GM19099 (cell line): Measurements from ENCODE around the gene SLAMF1.
A peak's percentile ranks its signal among the peaks of the same experiment; 100 is the strongest.

Experiments used
- POLR2A ChIP-seq: IDR thresholded peaks from 3 replicates; pipeline ENCODE4 v1.6.1; 2011; ENCODE audit warnings: low read depth; ENCODE audit not compliant: insufficient read length; ENCODE audit errors: extremely low read depth

SLAMF1 gene

GRCh38 chr1:160607672-160608032, 39.2 kb downstream of the SLAMF1 start:
- peak; percentile 11 for TF ChIP-seq POLR2A

DNA sequence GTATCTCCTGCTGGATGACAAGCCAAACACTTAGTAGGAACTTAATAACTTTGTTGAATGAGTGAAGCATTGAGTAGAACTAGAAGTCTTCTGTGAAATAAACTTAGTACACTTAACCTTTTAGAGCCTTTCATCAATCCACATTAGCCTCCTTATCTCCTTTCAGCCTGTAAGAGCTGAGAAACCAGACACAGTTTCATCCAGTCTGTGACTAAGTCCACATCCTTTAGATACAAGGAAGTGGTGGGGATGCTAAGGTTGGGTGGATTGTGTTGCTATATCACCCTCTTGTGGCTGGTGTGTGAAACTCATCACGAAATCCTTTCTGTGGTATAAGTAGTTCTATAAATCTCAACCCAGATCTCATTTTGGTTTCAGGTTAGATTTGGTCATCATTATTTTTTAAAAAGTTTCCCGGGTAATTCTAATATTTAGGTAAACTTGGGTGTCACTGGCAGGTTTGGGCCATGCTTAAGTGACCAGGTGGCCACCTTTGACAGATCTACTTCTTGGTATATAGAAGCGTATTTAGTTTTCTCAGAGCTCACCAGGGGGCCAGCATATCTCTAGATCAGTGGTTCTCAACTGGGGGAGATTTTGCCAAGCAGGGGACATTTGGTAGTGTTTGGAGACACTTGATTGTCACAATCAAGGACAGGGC, 39.7 kb downstream of the SLAMF1 start:
- TF ChIP-seq POLR2A: no peak

DNA sequence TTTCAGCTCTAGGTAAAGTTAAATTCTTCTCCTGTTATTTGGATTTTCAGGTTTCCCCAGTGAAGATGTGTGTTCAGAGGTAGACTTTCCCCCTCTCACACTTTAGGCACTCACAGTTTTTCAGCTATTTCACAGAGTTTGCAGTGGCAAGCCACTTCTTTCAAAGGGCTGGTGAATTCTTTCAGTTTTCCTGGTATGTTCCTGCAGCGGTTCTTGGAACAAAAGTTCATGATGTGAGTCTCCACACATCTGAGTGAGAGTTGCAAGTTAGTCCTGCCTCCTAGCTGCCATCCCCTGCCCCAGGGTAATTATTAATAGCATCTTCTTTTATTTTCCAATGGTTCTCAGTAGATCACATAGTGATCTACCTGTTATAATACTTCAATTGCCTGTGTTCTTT, 40.2 kb downstream of the SLAMF1 start:
- TF ChIP-seq POLR2A: no peak

DNA sequence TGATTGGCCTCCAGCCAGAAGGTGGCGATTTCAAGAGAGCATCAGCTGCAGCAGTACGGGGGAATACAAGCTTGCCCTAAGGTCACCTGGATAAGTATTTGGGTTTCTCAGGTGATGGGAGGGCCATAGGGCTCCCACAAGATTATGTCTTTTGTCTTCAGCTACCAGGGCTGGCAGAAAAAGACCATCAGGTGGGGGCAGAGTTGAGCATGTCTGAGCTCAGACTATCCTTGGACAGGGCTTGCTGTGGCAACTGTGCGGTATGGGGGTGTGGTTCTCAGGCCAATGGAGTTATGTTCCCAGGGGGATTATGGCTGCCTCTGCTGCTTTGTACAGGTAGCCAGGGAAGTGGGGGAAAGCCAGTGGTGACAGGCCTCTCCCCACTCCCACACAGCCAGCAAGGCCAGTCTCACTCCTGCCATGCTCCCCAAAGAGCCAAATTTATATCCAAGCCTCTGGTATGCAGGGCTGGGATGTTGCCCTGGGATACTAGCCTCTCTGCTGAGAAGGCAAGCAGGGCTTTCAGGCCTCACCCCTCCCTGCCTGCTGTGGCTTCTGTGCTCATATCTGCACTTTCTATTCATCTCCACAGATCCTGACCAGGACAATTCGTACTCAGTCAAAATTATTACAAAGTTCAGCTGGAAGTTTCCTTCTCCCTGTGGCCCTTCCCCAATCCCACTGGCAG, 40.9 kb downstream of the SLAMF1 start:
- TF ChIP-seq POLR2A: no peak

GRCh38 chr1:160605205-160605604, 41.6 kb downstream of the SLAMF1 start:
- TF ChIP-seq POLR2A: no peak

GRCh38 chr1:160597705-160598104, 49.1 kb downstream of the SLAMF1 start:
- no peak for TF ChIP-seq POLR2A

DNA sequence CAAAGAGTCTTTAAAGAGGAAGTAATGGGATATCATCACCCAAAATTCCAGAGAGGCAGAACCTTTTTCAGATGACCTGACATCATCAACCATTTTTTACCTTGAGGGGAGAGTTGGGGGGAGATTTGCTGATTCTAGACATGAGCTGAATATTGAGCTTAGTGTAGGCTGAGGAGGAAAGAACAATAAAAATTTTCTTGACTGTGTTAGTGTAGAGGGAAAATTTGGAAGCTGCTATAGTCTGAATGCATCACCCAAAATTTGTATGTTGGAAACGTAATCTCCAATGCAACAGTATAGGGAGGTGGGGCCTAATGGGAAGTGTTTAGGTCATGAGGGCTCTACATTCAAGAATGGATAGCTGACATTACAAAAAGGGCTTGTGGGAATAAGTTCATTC, 49.8 kb downstream of the SLAMF1 start:
- no peak for TF ChIP-seq POLR2A

- TF ChIP-seq POLR2A: no peak
Observed at GRCh38 chr1:160590488-160590887, 56.4 kb downstream of the SLAMF1 start.

DNA sequence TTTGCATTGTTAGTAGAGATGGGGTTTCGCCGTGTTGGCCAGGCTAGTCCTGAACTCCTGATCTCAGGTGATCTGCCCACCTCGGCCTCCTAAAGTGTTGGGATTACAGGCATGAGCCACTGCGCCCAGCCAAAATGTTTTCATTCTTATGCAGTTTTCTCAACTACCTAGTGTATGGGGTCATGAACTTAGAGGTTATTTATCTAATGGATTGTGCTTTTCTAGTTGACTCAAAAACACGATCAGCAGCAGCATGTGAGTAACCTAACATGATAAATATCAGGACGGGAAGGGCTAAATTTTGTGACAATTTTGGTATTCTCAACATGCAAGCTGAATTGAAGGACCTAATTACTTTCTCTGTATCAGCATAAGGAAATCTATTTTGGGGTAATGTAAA, 58.4 kb downstream of the SLAMF1 start:
- TF ChIP-seq POLR2A: no peak

GRCh38 chr1:160584784-160585183, 62.1 kb downstream of the SLAMF1 start:
- TF ChIP-seq POLR2A: no peak

GRCh38 chr1:160581961-160582360, 64.9 kb downstream of the SLAMF1 start:
- TF ChIP-seq POLR2A: no peak

- TF ChIP-seq POLR2A: no peak
Observed at GRCh38 chr1:160580221-160580812, 66.5 kb downstream of the SLAMF1 start.

DNA sequence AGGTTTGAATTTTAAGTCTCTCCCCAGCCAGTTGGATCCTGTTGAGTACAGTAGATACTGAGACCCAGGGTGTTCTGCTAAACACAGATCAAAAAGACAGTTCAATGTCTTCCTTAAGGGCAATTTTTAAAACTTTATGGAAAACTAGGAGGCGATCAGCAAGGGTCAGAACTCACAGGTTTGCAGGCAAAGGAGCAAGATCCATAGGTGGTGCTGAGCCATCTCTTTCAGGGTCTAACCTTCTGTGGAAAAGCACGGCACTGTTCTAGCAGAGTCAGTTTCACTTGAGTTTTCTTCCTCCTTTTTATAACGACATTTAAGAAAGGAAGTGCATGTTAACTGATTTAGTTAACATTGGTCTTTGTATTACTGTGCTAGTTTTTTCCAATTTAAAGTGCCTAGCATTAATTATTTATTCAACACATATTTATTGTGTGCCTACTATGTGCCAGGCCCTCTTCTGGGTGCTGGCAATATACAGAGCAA, 67.6 kb downstream of the SLAMF1 start, which contains the start of gene CD84:
CD84 (minus strand) TSS at position 281 of the 486 bp plus-strand sequence; CDS start at position 222, 59 bp downstream.
- TF ChIP-seq POLR2A: peak; percentile 62

- no peak for TF ChIP-seq POLR2A
Observed at GRCh38 chr1:160578525-160579191, 68.2 kb downstream of the SLAMF1 start.

DNA sequence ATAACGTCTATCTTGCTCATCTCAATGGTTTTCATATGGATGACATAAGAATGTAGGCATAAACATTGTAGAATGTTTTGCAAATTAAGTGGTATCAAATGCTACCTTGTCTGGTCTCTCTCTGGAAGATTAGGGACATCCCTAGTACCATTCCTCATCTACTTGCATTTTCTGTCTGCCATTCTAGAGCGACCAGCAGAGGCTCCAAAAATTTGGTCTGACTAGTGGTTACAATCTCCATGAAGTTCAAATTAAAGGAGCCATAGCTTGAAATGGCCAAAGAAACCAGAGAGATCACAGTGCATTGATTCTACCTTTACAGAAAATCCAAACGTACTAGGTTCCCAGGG, 68.7 kb downstream of the SLAMF1 start:
- no peak for TF ChIP-seq POLR2A

- no peak for TF ChIP-seq POLR2A
Observed at GRCh38 chr1:160577671-160578070, 69.2 kb downstream of the SLAMF1 start.

- no peak for TF ChIP-seq POLR2A
Observed at GRCh38 chr1:160576884-160577283, 70.0 kb downstream of the SLAMF1 start.
